ENCODE data around the gene LTO1.

The LTO1 gene

DNA sequence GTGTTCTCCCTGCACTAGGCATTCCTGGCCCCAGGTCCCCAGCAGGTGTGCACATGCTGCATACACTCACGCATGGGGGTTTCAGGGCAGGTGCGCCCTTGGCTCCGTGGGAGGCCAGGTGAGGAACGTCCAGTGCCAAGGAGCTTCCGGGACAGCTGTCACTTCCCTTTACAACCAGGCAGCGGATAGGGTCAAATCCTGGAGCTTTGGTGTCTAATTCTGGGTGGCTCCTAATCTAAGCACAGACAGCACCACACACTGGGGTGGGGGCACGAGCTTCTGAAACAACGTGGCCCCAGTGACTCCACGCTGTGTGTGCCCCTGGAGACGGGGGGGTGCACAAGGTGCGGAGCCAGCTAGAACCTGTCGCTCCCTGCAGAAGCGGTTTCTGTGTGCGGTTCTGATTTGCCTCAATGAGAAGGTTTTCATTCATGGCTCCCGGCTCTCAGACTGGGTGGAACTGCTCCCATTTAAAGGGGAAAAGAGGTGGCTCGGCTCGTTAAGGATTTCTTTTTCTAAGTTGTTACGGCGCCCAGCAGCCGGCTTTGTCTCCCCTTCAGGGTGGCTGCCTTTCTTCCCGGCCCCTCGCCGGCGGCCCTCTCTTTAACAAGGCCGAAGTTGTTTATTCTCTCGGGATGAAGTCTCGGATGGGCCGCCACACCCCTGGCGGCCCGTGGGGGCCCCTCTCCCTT, 29.2 kb downstream of the LTO1 start:
- DNase-seq (ENCODE audit: low read depth, low spot score) = no peak

- no peak for DNase-seq (ENCODE audit: low read depth, low spot score)
Measured at GRCh38 chr11:69644962-69645675, 30.0 kb downstream of the LTO1 start.

DNA sequence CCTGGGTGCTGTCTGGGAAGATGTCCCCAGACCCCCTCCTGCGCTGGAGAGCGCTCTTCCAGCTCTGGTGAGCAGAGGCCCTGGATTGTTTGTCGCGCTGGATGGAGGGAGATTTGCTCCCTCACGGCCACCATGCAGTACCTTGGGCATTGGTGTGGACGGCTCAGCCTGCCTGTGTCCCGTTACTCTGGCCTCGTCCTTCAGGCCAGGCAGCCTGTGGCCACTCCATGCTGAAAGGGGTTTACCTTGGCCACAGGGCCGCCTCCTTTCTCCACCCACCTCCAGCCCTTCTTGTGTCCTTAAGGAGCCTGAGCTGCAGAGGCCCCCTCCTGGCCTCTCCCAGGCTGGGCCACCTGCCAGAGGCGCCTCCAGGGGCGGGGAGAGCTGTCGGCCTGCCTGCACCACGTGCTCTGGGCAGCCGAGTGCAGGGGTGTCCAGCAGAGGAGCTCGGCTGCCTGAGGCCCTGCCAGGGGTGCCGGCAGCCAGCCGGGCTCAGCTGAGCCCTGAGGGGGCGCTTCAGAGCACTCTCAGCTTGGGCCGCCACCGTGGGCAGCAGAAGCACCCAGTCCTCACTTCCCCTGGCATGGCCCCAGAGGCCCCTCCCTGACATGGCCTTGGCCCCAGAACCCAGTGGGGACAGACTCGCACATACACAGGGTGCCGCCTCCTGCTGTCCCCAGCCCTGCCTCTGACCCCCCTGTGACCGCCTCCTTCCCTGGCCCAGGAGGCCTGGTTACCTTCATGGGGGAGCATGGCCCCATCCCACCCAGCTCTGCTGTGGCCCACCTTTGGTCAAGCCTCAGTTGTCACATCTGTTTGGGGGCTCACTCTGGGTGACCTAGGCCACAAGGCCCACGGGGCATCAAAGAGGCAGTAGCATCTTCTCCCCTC, 30.8 kb downstream of the LTO1 start:
- no peak for DNase-seq (ENCODE audit: low read depth, low spot score)

- no peak for DNase-seq (ENCODE audit: low read depth, low spot score)
Measured at GRCh38 chr11:69643646-69644045, 31.5 kb downstream of the LTO1 start.

DNA sequence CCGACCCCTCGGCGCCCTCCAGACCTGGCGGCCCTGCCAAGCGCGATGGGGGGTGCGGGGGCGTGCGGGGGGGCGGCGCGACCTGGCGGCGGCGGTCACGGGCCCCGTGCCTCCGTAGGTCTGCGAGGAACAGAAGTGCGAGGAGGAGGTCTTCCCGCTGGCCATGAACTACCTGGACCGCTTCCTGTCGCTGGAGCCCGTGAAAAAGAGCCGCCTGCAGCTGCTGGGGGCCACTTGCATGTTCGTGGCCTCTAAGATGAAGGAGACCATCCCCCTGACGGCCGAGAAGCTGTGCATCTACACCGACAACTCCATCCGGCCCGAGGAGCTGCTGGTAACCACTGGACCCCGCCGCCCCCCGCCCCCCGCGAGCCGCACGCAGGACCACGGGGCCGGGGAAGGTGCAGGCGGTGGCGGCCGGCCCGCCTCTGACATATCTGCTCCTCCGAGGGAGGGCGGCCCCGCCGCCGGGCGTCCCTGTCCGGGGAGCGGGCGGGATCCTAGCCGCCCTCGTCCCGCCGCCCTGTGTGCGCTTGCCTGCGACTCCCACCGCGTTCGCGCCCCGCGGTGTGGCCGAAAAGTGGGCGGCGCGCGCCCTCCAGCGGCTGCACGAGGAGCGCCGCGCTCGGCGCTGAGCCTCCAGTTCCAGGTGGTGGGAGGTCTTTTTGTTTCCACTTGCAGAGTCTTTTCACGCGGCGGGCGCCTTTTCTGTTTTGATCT, 32.1 kb downstream of the LTO1 start:
- DNase-seq (ENCODE audit: low read depth, low spot score) = peak; percentile 49

DNA sequence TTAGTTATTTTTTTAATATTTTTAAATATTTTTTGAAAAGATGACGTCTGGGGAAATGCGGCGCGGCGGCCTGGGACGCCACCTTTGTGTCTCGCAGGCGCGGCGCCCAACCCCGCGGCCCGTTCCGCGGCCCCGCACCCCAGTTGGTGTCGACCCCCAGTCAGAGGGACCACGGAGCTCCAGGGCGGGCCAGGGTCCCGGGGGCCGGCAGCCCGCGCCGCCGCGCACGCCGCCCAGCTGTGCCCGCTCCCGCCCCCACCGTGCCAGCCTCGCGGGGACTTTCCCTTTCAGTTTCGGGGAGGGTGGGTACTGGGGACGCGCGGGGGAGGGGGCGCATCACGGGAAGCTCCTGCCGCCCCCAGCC, 32.6 kb downstream of the LTO1 start:
- no peak for DNase-seq (ENCODE audit: low read depth, low spot score)

DNA sequence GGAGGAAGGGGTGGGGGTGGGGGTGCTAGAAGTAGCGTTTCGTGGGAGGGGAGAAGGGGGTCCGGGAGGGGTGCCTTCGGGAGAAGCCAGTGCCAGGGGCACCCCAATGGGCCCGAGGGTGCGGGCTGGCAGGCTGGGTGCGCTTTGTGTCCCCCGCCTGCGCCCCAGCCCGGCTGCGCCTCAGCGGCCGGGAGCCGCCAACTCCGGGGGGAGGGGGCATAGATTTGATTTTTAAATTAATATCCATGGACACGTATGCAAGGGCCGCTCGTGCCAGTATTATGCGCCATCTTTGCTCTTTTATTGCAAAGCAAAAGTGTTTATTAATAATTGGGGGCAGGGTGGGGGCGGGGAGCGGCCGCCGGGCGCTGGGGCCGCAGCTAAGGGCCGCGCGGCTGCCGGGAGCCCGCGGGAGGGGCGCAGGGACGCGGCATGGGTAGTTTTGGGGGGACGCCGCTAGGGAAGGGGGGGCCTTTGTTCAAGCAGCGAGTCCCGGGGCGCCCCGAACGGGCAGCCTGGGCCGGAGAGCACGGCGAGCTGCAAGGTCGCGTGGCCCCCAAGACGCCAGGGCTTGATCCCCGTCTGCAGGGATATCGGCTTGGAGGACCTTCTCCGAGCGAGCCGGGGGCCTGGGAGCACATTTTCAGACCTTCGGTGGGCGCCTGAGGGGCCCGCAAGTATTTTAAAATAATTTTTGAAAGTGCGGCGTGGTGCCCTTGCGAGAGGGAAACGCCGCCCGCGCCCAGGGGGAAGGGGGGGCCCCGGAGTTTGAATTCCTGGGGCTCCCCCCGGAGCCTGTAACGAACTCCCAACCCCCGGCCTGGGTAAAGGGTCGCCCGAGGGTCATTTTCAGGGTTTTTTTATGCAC, 33.2 kb downstream of the LTO1 start:
- DNase-seq (ENCODE audit: low read depth, low spot score) = no peak

GRCh38 chr11:69640995-69641581, 34.1 kb downstream of the LTO1 start, which contains the start of gene CCND1:
Gene CCND1 (plus strand): TSS chr11:69641156. CDS start chr11:69641314, 158 bp downstream.
- DNase-seq (ENCODE audit: low read depth, low spot score) = no peak

GRCh38 chr11:69640260-69640994, 34.7 kb downstream of the LTO1 start:
- no peak for DNase-seq (ENCODE audit: low read depth, low spot score)

DNA sequence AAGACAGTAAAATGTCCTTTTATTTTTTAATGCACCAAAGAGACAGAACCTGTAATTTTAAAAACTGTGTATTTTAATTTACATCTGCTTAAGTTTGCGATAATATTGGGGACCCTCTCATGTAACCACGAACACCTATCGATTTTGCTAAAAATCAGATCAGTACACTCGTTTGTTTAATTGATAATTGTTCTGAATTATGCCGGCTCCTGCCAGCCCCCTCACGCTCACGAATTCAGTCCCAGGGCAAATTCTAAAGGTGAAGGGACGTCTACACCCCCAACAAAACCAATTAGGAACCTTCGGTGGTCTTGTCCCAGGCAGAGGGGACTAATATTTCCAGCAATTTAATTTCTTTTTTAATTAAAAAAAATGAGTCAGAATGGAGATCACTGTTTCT, 35.3 kb downstream of the LTO1 start:
- no peak for DNase-seq (ENCODE audit: low read depth, low spot score)

DNA sequence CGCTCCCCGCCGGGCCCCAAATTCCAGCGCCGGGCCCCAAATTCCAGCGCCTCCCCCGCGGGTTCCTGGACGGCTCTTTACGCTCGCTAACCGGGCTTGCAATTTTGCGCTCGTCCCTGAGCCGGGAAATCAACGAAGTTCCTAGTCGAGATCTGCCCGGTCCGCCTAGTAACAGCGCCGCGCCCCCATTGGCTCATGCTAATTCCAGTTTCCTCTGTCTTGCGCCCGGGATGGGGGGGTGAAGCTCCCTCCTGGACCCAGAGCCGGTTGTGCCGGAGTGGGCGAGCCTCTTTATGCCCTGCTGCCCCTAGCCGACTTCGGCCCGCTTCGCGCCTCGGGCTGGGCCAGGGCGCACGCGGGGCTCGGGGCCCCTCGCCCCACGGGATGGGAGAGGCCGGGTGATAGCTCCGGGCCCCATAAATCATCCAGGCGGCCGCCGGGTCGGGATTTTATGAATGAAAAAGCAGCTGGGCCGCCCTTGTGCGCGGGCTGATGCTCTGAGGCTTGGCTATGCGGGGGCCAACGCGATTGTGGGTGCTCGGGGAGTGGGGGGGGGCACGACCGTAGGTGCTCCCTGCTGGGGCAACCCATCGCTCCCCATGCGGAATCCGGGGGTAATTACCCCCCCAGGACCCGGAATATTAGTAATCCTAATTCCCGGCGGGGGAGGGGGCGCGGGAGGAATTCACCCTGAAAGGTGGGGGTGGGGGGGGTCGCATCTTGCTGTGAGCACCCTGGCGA, 36.0 kb downstream of the LTO1 start:
- DNase-seq (ENCODE audit: low read depth, low spot score) = no peak

GRCh38 chr11:69637941-69638871, 36.9 kb downstream of the LTO1 start:
- no peak for DNase-seq (ENCODE audit: low read depth, low spot score)

DNA sequence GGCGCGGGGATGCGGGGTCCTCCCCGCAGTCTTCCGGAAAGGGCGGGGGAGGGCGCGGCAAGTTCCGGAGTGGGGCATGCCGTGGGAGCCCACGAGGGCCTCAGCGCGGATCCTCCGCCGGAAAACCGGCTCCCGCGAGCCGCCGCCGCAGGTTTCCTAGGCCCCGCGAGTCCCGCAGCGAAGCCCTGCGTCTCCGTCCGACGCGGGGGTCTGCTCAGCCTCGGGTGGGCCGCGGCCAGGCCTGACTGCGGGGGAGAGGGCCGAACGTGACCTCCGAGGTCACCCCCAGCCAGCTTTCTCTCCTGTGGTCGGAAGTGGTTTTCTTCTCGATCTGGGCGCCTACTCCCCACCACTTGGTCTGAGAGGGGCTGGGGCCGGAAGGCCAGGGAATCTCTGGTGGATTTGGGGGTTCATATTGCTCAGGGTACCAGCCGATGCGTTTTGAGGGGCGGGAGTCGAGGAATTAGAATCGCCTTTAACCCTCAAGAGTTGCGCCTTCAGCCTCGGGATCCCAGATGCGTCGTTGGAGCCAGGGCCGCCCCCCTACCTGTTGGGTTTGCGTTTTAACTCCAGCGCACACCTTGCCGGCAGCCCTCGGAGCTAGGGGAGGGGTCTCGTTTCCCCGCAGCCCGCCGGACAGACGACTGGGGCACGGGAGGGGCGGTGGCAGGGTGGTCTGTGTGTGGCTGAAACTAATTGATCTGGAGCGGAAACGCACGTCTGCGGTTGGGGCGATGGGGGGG, 37.8 kb downstream of the LTO1 start:
- DNase-seq (ENCODE audit: low read depth, low spot score) = no peak

GRCh38 chr11:69636512-69637197, 38.5 kb downstream of the LTO1 start:
- no peak for DNase-seq (ENCODE audit: low read depth, low spot score)

GRCh38 chr11:69635804-69636511, 39.2 kb downstream of the LTO1 start:
- no peak for DNase-seq (ENCODE audit: low read depth, low spot score)

DNA sequence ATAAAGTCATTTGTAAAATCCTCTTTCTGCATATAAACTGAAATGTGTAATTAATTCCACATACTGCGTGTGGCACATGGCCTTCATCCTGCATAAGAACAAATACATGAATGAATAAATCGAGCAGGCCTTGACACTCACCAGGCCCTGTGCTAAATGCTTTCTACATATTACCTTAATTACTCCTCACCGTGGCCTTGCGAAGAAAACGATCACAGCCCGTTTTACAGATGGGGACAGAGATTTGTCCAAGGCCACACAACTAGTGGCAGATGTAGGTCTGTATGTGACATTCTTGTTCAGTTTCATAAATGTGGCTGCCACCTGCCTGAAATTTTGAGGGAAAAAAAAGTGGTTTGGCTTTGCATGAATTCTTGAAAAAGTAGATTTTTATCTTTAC, 40.0 kb downstream of the LTO1 start:
- DNase-seq (ENCODE audit: low read depth, low spot score) = no peak
